Gastroesophageal sphincter (tissue), 3 donors: ENCODE results near the gene MPRIP.
"Not testable (repeated sequence)": the region's sequence is repeated elsewhere in the genome, so short reads cannot be mapped to it uniquely, and the experiment has no call there.

Experiments
- CTCF ChIP-seq, 4 experiments: fragments of 200-600 bp in 2 of 4; fragments of 450-650 bp in 2 of 4; sonication (generic) in 1 of 4; IDR thresholded peaks; one replicate each; pipeline ENCODE4 v1.5.1; 2017 to 2019; ENCODE audit warnings: antibody characterized with exemption in 4 of 4, mild to moderate bottlenecking in 2 of 4, moderate library complexity in 2 of 4
- EP300 ChIP-seq: sonication (generic); formaldehyde crosslinking; IDR thresholded peaks from one replicate; pipeline ENCODE4 v1.6.1; 2017; ENCODE audit warnings: antibody characterized with exemption, mild to moderate bottlenecking
- POLR2A ChIP-seq, 2 donors: fragments of 450-650 bp; IDR thresholded peaks; one replicate each; pipeline ENCODE4 v1.6.1; 2017; ENCODE audit warnings: antibody characterized with exemption in 2 of 2, mild to moderate bottlenecking in 2 of 2, moderate library complexity in 1 of 2
- POLR2AphosphoS5 ChIP-seq: sonication (generic); formaldehyde crosslinking; IDR thresholded peaks from one replicate; pipeline ENCODE4 v1.6.1; 2017; ENCODE audit warnings: antibody characterized with exemption

- not testable (repeated sequence) for TF ChIP-seq CTCF (IDR thresholded peaks at IDR 0.05); POLR2AphosphoS5; EP300; POLR2A (IDR thresholded peaks at IDR 0.05)
These were observed 116.2 kb downstream of the MPRIP start for GRCh38 chr17:17158506-17158905.
